Measurements from ENCODE around the gene ATP2A3. TPM values are rescaled to one million over a fixed set of nuclear protein-coding genes. Genes with fewer than 3 reads are reported as not detected.
A peak's percentile ranks its signal among the peaks of the same experiment; 100 is the strongest.

Gene ATP2A3
- polyA plus RNA-seq, 3 donors, result 6.9 to 46.5 (median 9.5) TPM

DNA sequence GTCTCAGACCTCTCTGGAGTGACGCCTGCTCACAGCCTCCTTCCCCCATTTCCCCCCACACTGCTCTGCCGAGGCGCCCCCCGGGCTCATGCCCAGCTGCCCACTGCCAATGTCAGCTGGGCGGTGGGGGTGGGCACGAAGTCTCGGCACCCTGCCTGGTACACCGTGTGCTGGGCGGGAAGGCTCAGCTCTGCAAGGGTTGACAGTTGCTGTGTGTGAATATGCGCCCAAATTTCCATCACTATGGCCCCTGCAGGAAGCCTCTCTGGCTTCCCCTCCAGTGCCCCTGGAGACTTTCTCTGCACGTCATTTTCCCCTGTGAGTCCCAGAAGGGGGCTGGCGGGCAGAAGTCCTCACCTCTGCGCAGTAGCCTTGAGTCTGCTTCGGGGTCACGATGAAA is 59.7 kb downstream of the ATP2A3 start:
- no peak for DNase-seq
- peaks cover 68% of the 10 kb centered on the region for H4K20me1 ChIP-seq (ENCODE audit: insufficient read depth, low read length)
- H3K4me1 Mint-ChIP-seq, result peaks cover 3% of the 10 kb centered on the region
- H3K4me3 ChIP-seq (replicated peaks in 1 of 3; ENCODE audit: low read depth in 2 of 3, low read length in 3 of 3), result no peak overlapping the region
- H3K4me2 ChIP-seq (replicated peaks; ENCODE audit: extremely low read depth, low read length, poor library complexity, severe bottlenecking), result no peak overlapping the region
- H3K4me3 Mint-ChIP-seq, result no peak overlapping the region
- H3K9me3 ChIP-seq (replicated peaks in 1 of 2; ENCODE audit: control insufficient read depth in 1 of 2, insufficient read depth in 1 of 2, low read length in 2 of 2), result no peaks in the 10 kb centered on the region
- no peak overlapping the region for H3K9ac ChIP-seq (ENCODE audit: insufficient read depth, low read length, poor library complexity, severe bottlenecking)
- no peaks in the 10 kb centered on the region for H3K27me3 ChIP-seq (ENCODE audit: control insufficient read depth in 2 of 2, insufficient read depth in 2 of 2, low read length in 2 of 2)
- no peaks in the 10 kb centered on the region for H3K4me1 ChIP-seq (ENCODE audit: control insufficient read depth in 1 of 2, insufficient read depth in 2 of 2, low read length in 2 of 2)
- TF ChIP-seq, protein P1, sequence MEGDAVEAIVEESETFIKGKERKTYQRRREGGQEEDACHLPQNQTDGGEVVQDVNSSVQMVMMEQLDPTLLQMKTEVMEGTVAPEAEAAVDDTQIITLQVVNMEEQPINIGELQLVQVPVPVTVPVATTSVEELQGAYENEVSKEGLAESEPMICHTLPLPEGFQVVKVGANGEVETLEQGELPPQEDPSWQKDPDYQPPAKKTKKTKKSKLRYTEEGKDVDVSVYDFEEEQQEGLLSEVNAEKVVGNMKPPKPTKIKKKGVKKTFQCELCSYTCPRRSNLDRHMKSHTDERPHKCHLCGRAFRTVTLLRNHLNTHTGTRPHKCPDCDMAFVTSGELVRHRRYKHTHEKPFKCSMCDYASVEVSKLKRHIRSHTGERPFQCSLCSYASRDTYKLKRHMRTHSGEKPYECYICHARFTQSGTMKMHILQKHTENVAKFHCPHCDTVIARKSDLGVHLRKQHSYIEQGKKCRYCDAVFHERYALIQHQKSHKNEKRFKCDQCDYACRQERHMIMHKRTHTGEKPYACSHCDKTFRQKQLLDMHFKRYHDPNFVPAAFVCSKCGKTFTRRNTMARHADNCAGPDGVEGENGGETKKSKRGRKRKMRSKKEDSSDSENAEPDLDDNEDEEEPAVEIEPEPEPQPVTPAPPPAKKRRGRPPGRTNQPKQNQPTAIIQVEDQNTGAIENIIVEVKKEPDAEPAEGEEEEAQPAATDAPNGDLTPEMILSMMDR (IDR thresholded peaks at IDR 0.05), result no peak
- H3K27ac Mint-ChIP-seq, result peak overlapping the region in 1 of 7 donors; percentile 41
- H3K79me2 ChIP-seq (ENCODE audit: insufficient read depth, low read length), result peaks cover 36% of the 10 kb centered on the region
- 15% methylated on average over 15 of the region's 15 CpGs for WGBS (ENCODE audit: insufficient coverage)
- intact Hi-C loops (cut with micrococcal nuclease), result no loop called here
- H2AFZ ChIP-seq (ENCODE audit: insufficient read depth, low read depth, low read length, poor library complexity, severe bottlenecking), result no peak overlapping the region
- H3K27me3 Mint-ChIP-seq (ENCODE audit: low read depth in 3 of 3), result peaks cover 0 to 2% (median 0%) of the 10 kb centered on the region in 3 donors
- no peak overlapping the region for H3K27ac ChIP-seq (ENCODE audit: low read depth in 1 of 2, low read length in 2 of 2)
- peaks cover 30 to 61% of the 10 kb centered on the region in 2 donors for H3K36me3 ChIP-seq (replicated peaks in 1 of 2; ENCODE audit: control insufficient read depth in 1 of 2, insufficient read depth in 2 of 2, low read length in 2 of 2)
- H3K36me3 Mint-ChIP-seq, result peaks cover 24 to 91% of the 10 kb centered on the region in 2 donors
- peaks cover 0 to 4% (median 0%) of the 10 kb centered on the region in 7 donors for H3K9me3 Mint-ChIP-seq

DNA sequence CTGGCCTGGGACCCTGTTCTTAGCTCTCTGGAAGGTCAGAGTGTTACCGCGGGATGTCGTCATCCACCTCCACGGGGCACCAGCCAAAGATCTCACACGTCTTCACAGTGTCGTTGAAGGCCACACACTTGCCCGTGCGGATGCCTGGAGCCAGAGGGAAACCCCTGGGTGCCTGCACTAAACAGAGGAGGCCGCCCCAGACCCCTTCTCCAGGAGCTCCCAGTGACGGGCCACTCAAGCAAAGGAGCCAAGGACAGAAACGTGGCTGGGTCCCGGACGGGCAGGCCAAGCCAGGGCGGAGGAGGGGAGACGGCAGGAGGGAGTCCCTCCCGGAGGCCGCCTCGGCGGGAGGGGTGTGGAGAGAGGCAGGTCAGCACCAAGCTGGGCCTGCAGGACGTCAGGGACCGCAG is 60.4 kb downstream of the ATP2A3 start:
- Histone ChIP-seq H3K4me2 (replicated peaks; ENCODE audit: extremely low read depth, low read length, poor library complexity, severe bottlenecking) (no peak overlapping the region), H3K79me2 (ENCODE audit: insufficient read depth, low read length) (peaks cover 30% of the 10 kb centered on the region), H3K9me3 (replicated peaks in 1 of 2; ENCODE audit: control insufficient read depth in 1 of 2, insufficient read depth in 1 of 2, low read length in 2 of 2) (no peaks in the 10 kb centered on the region), H3K4me3 (replicated peaks in 1 of 3; ENCODE audit: low read depth in 2 of 3, low read length in 3 of 3) (no peak overlapping the region), H2AFZ (ENCODE audit: insufficient read depth, low read depth, low read length, poor library complexity, severe bottlenecking) (no peak overlapping the region), H3K4me1 (ENCODE audit: control insufficient read depth in 1 of 2, insufficient read depth in 2 of 2, low read length in 2 of 2) (no peaks in the 10 kb centered on the region), H3K27me3 (ENCODE audit: control insufficient read depth in 2 of 2, insufficient read depth in 2 of 2, low read length in 2 of 2) (no peaks in the 10 kb centered on the region), H4K20me1 (ENCODE audit: insufficient read depth, low read length) (peaks cover 62% of the 10 kb centered on the region), H3K9ac (ENCODE audit: insufficient read depth, low read length, poor library complexity, severe bottlenecking) (no peak overlapping the region), H3K36me3 (replicated peaks in 1 of 2; ENCODE audit: control insufficient read depth in 1 of 2, insufficient read depth in 2 of 2, low read length in 2 of 2) (peaks cover 36 to 67% of the 10 kb centered on the region in 2 donors), H3K27ac (ENCODE audit: low read depth in 1 of 2, low read length in 2 of 2) (no peak overlapping the region)
- WGBS (ENCODE audit: insufficient coverage), result 86% methylated on average over 21 of the region's 21 CpGs
- Mint-ChIP-seq H3K4me1 (no peaks in the 10 kb centered on the region), H3K36me3 (peaks cover 23 to 91% of the 10 kb centered on the region in 2 donors), H3K9me3 (peaks cover 0 to 4% (median 0%) of the 10 kb centered on the region in 7 donors), H3K27me3 (ENCODE audit: low read depth in 3 of 3) (peaks cover 0 to 2% (median 0%) of the 10 kb centered on the region in 3 donors), H3K27ac (peak overlapping the region in 1 of 7 donors; percentile 41), H3K4me3 (no peak overlapping the region)
- intact Hi-C loops (cut with micrococcal nuclease), result no loop called here
- TF ChIP-seq, protein P1 (IDR thresholded peaks at IDR 0.05), result no peak
- DNase-seq, result no peak

All from CD14-positive monocyte (primary cell).